ENCODE results near the gene MED13. TPM values are rescaled to one million over a fixed set of nuclear protein-coding genes. Genes with fewer than 3 reads are reported as not detected.

The MED13 gene
- total and polyA plus RNA-seq, 9 of the 15 experiments (the other 6 are each of a cell fraction or from before 2014, with no cell fraction given): 5.4 to 48.4 (median 28.2) TPM

- no peak for TF ChIP-seq ARID3B (CRISPR knock-in tag; IDR thresholded peaks at IDR 0.05; ENCODE audit: borderline replicate concordance)
- TF ChIP-seq ARID1B (IDR thresholded peaks at IDR 0.05): peak; percentile 37; the same call in 1 of the 2 replicates
- no peak for TF ChIP-seq IRF9 (tag; IDR thresholded peaks at IDR 0.05)
- no peak for TF ChIP-seq SLC30A9 (CRISPR knock-in tag; IDR thresholded peaks at IDR 0.05)
- TF ChIP-seq TAF9B (IDR thresholded peaks at IDR 0.05; ENCODE audit: partially characterized antibody): peak; percentile 32
- no peak for TF ChIP-seq ZNF518B (CRISPR knock-in tag; IDR thresholded peaks at IDR 0.05)
- no peak for TF ChIP-seq MXI1 (IDR thresholded peaks at IDR 0.05; ENCODE audit: low read depth, low read length)
- no peak for TF ChIP-seq HDAC3 (IDR thresholded peaks at IDR 0.05; ENCODE audit: borderline replicate concordance, partially characterized antibody)
- TF ChIP-seq ADNP (tag; IDR thresholded peaks at IDR 0.05): no peak
- TF ChIP-seq ZBTB26 (CRISPR knock-in tag; IDR thresholded peaks at IDR 0.05): 0 out of 2 replicates have a peak, but pooled peaks have one; percentile 13
- TF ChIP-seq ZNF23 (CRISPR knock-in tag; IDR thresholded peaks at IDR 0.05): no peak
- TF ChIP-seq NKRF (IDR thresholded peaks at IDR 0.05; ENCODE audit: borderline replicate concordance): no peak
- TF ChIP-seq NCOA2 (IDR thresholded peaks at IDR 0.05; ENCODE audit: partially characterized antibody in 2 of 2): no peak
- TF ChIP-seq HDAC1 (IDR thresholded peaks at IDR 0.05): 0 out of 4 replicates have a peak, but pooled peaks of 1 of the 2 experiments have one; percentile 28
- TF ChIP-seq TAF15 (IDR thresholded peaks at IDR 0.05; ENCODE audit: low read depth, low read length): no peak
- TF ChIP-seq MEF2D (tag; conservative IDR thresholded peaks at IDR 0.05; ENCODE audit: low read depth): peak; percentile 51; the same call in 1 of the 2 replicates
- TF ChIP-seq GTF2E2 (tag; IDR thresholded peaks at IDR 0.05): no peak
- TF ChIP-seq RBM22 (IDR thresholded peaks at IDR 0.05; ENCODE audit: low read depth, low read length, poor library complexity, severe bottlenecking): no peak
- no peak for TF ChIP-seq NONO (IDR thresholded peaks at IDR 0.05; ENCODE audit: low read depth in 2 of 2, low read length in 1 of 2)
Observed at GRCh38 chr17:62062302-62062701, 2.8 kb downstream of the MED13 start (continued).
